GM12878 (cell line): Measurements from ENCODE around the gene FRS3.

Experiments
- POLR2AphosphoS5 ChIP-seq: IDR thresholded peaks from 2 replicates; pipeline ENCODE4 v1.6.1; 2011; ENCODE audit warnings: mild to moderate bottlenecking, low read length, inconsistent platforms
- RAD21 ChIP-seq: IDR thresholded peaks from 2 replicates; pipeline ENCODE4 v1.6.1; 2011; ENCODE audit warnings: mild to moderate bottlenecking, low read depth, low read length, moderate library complexity; ENCODE audit not compliant: insufficient read depth
- ZNF217 ChIP-seq: fragments of 450-650 bp; IDR thresholded peaks from 2 replicates; pipeline ENCODE4 v1.6.1; 2017; ENCODE audit warnings: antibody characterized with exemption, mild to moderate bottlenecking
- TF ChIP-seq, protein P1 (sequence below), 3 experiments: IDR thresholded peaks in 2 of 3; conservative IDR thresholded peaks in 1 of 3; 2 replicates each; pipeline ENCODE4 v1.5.1; 2011; ENCODE audit warnings: low read depth in 3 of 3, low read length in 3 of 3, mild to moderate bottlenecking in 3 of 3, control low read depth in 2 of 3, moderate library complexity in 2 of 3, inconsistent platforms in 1 of 3, mixed read lengths in 1 of 3; ENCODE audit not compliant: control insufficient read depth in 2 of 3, insufficient read depth in 1 of 3; ENCODE audit errors: extremely low read depth in 1 of 3

DNA sequence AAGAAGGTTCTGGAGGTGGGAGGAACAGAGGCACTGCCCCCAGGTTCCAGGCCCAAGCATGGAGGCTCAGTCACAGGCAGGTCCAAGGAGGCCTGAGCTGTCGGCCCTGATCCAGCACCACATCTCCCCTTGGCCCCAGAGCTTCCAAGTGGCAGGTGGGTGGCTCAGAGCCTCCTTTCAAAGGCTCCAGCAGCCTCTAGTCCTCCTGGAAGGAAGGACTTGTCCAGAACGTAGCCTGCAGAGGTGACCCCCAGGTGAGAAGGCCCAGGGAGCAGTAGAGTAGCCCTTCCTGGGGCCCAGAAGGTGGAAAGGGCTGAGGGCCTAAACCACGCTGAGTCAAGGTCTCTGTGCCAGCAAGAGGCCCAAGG, 52.0 kb downstream of the FRS3 start:
- TF ChIP-seq ZNF217 (no peak), RAD21 (no peak), POLR2AphosphoS5 (no peak)
- TF ChIP-seq, protein P1, sequence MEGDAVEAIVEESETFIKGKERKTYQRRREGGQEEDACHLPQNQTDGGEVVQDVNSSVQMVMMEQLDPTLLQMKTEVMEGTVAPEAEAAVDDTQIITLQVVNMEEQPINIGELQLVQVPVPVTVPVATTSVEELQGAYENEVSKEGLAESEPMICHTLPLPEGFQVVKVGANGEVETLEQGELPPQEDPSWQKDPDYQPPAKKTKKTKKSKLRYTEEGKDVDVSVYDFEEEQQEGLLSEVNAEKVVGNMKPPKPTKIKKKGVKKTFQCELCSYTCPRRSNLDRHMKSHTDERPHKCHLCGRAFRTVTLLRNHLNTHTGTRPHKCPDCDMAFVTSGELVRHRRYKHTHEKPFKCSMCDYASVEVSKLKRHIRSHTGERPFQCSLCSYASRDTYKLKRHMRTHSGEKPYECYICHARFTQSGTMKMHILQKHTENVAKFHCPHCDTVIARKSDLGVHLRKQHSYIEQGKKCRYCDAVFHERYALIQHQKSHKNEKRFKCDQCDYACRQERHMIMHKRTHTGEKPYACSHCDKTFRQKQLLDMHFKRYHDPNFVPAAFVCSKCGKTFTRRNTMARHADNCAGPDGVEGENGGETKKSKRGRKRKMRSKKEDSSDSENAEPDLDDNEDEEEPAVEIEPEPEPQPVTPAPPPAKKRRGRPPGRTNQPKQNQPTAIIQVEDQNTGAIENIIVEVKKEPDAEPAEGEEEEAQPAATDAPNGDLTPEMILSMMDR (IDR thresholded peaks at IDR 0.05 in 2 of 3, conservative IDR thresholded peaks at IDR 0.05 in 1 of 3; ENCODE audit: control insufficient read depth in 2 of 3, extremely low read depth in 1 of 3, insufficient read depth in 1 of 3, low read depth in 3 of 3, low read length in 3 of 3) = no peak
